ENCODE results near the gene ZNF638. TPM values are rescaled to one million over a fixed set of nuclear protein-coding genes. Genes with fewer than 3 reads are reported as not detected.

The ZNF638 gene
- total RNA-seq, 3 donors from 2014 or later = 87.4 to 118 (median 95.0) TPM

DNA sequence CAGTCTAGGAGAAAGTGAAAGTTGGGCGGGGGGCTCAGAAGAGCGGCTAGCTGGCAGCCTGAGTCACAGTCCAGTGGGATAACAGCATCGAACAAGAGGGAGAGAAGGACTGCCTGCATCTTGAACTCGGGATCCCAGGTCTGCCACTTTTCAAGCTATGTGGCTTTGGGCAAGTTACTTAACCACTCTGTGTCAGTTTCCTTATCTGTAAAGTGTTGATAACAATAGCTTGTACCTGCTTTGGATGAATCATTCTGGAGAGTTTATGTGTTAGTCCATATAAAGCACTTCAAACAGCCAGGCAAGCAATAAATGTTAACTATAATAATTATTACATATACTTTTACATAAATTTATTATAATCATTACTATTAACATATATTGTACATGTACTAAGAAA lies 126.3 kb downstream of the ZNF638 start:
- ATAC-seq (no peak), DNase-seq (no peak)
- Histone ChIP-seq H3K4me3 (no peak overlapping the region), H3K9me3 (no peaks in the 10 kb centered on the region), H3K4me1 (ENCODE audit: low read depth) (peaks cover 7% of the 10 kb centered on the region), H3K36me3 (ENCODE audit: low read depth) (no peaks in the 10 kb centered on the region)
- TF ChIP-seq CTCF (IDR thresholded peaks at IDR 0.05) = no peak
- intact Hi-C loops (cut with DNase I, micrococcal nuclease) = no loop called here

- TF ChIP-seq CTCF (IDR thresholded peaks at IDR 0.05) = no peak
- intact Hi-C loops (cut with DNase I, micrococcal nuclease) = no loop called here
Observed at GRCh38 chr2:71458413-71459083, 127.0 kb downstream of the ZNF638 start.

DNA sequence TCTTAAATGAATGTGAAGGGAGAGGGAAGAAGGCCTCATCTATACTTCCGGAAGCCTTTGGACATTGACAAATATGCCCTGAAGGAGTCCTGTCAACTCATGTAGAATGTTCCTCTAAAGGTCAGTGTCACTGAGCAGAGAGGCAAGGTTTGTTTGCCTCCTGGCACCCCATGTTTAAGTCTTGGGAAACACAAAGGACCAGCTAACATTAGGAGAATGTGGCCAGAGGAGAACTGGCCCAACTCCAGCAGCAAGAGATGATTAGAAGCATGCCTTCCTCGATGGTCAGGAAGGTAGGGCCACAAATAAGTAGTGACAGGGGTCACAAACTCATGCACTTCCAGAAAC lies 127.5 kb downstream of the ZNF638 start:
- intact Hi-C loops (cut with DNase I, micrococcal nuclease) = no loop called here
- Histone ChIP-seq H3K4me3 (no peak overlapping the region), H3K9me3 (no peaks in the 10 kb centered on the region), H3K36me3 (ENCODE audit: low read depth) (no peaks in the 10 kb centered on the region), H3K4me1 (ENCODE audit: low read depth) (peaks cover under 1% of the 10 kb centered on the region)
- ATAC-seq (no peak), DNase-seq (no peak)
- TF ChIP-seq CTCF (IDR thresholded peaks at IDR 0.05) = no peak

More at GRCh38 chr2:71458413-71459083, 127.0 kb downstream of the ZNF638 start:
- no peak for DNase-seq
- no peaks in the 10 kb centered on the region for H3K9me3 ChIP-seq
- no peak overlapping the region for H3K4me3 ChIP-seq
- no peak for ATAC-seq
- no peaks in the 10 kb centered on the region for H3K36me3 ChIP-seq (ENCODE audit: low read depth)
- peaks cover 6% of the 10 kb centered on the region for H3K4me1 ChIP-seq (ENCODE audit: low read depth)

GRCh38 chr2:71460056-71460455 lies 128.5 kb downstream of the ZNF638 start:
- no peak for TF ChIP-seq CTCF (IDR thresholded peaks at IDR 0.05)
- no peaks in the 10 kb centered on the region for H3K4me1 ChIP-seq (ENCODE audit: low read depth)
- ATAC-seq (no peak), DNase-seq (no peak)
- no peaks in the 10 kb centered on the region for H3K9me3 ChIP-seq
- H3K4me3 ChIP-seq = no peak overlapping the region
- intact Hi-C loops (cut with DNase I, micrococcal nuclease) = no loop called here
- H3K36me3 ChIP-seq (ENCODE audit: low read depth) = no peaks in the 10 kb centered on the region

DNA sequence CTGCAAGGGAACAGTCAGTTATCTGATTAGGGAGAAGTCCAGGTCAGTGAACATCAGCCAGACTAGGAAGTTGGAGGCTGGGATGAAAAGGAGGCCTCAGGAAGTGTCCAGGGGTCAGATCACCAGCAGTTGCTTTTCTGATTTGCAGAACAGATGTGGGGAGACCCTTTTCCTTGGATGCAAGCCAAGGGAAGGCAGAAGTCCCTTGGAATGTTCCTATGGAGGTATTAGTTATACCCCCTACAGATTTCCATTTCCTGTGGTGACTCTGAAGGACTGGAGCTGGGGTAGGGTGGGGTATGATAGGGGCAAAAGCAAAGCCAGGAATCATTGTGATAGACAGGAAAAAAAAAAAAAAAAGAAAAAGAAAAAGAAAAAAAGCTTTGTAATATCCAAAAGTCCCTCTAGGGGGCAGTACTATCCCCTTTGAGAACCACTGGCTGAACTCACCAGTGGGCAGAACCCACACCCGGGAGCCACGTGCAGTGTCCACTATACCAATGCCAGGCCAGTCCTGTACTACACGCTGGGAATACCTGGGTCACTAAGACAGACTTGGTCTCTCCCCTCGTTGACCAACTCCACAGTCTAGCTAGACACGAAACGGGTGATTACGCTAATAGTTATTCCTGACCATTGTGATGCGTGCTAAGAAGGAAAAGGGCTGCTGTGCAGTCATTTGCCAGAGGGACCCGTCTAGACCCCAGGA lies 129.2 kb downstream of the ZNF638 start:
- ATAC-seq (no peak), DNase-seq (no peak)
- peaks cover under 1% of the 10 kb centered on the region for H3K4me1 ChIP-seq (ENCODE audit: low read depth)
- TF ChIP-seq CTCF (IDR thresholded peaks at IDR 0.05) = no peak
- H3K4me3 ChIP-seq = no peak overlapping the region
- no peaks in the 10 kb centered on the region for H3K9me3 ChIP-seq
- no peaks in the 10 kb centered on the region for H3K36me3 ChIP-seq (ENCODE audit: low read depth)
- intact Hi-C loops (cut with DNase I, micrococcal nuclease) = no loop called here
